Lower lobe of right lung (tissue), 2 donors: Measurements from ENCODE around the gene PRM3. TPM values are rescaled to one million over a fixed set of nuclear protein-coding genes. Genes with fewer than 3 reads are reported as not detected.

Source experiments
- ATAC-seq, 2 donors: fragments of 200-7000 bp; cut with Tn5 transposase; one replicate each; pipeline ENCODE4 v1.9.1; 2020 to 2022; ENCODE audit warnings: mild to moderate bottlenecking in 2 of 2, moderate library complexity in 2 of 2
- DNase-seq: peaks from one replicate; pipeline ENCODE4 v3.0.0-alpha.2; 2020
- H3K27ac ChIP-seq: fragments of 200-600 bp; one replicate; pipeline ENCODE4 v1.8.0; 2022
- H3K27me3 ChIP-seq: fragments of 200-600 bp; one replicate; pipeline ENCODE4 v1.8.0; 2022; ENCODE audit warnings: low read depth
- H3K36me3 ChIP-seq: fragments of 200-600 bp; one replicate; pipeline ENCODE4 v1.8.0; 2022; ENCODE audit warnings: mild to moderate bottlenecking
- H3K4me1 ChIP-seq: fragments of 200-600 bp; one replicate; pipeline ENCODE4 v1.8.0; 2022
- H3K4me3 ChIP-seq: fragments of 200-600 bp; one replicate; pipeline ENCODE4 v1.8.0; 2022; ENCODE audit warnings: mild to moderate bottlenecking
- H3K9me3 ChIP-seq: fragments of 200-600 bp; one replicate; pipeline ENCODE4 v1.8.0; 2022
- intact Hi-C: fragments of 100-400 bp; cut with DNase I; formaldehyde crosslinking; loops from one replicate; pipeline ENCODE4 v1.11.0; 2022
- total RNA-seq: library from RNA; stranded (reverse); fragmentation: NEBNext Ultra II Directional; extraction: Animal tissue kit (Norgen Biotek cat#: 25700); gene quantifications from one replicate; pipeline ENCODE4 v1.2.1, GENCODE V29; 2021
- TF ChIP-seq, protein P1 (sequence below): fragments of 200-600 bp; IDR thresholded peaks from one replicate; pipeline ENCODE4 v1.8.0; 2022; ENCODE audit warnings: antibody characterized with exemption, mild to moderate bottlenecking
- donor health status: DM: no; HTN: yes; CAD: no; lungs with severe emphysema.

PRM3 gene
- total RNA-seq, 1 donor from 2014 or later, result not detected

DNA sequence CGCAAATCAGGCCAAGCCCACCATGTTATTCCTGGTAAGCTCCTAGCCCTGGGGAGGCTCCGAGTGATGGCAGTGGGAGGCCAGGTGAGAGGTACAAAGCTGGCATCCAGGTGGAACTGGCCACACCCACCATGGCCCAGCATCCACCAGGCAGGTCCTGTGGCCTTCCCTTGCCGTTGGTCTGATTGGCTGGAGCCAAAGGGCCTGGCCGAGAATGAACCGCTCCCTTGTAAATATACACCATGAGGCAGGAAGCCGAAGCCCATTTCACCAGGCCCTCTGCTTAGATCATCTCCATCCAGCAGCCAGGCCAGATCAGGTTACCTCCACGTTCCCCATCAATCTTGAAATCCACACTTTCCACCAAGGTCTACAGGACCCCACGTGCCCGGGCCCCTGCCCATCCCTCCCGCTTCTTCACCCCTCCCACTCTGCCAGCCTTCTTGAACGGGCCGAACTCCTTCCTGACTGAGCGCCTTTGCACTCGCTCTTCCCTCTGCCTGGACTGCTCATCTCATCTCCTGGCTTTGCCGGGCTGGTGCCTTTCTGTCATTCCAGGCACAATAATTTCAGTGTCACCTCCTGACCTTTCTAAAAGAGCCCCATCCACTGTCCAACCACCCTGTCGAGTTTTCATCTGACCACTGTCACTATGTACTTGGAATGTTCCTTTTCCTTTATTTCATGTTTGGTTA lies 23.2 kb downstream of the PRM3 start:
- H3K27me3 ChIP-seq, result no peaks in the 10 kb centered on the region
- H3K36me3 ChIP-seq, result peaks cover 5% of the 10 kb centered on the region
- DNase-seq, result no peak
- no peak overlapping the region for H3K27ac ChIP-seq
- TF ChIP-seq, protein P1, sequence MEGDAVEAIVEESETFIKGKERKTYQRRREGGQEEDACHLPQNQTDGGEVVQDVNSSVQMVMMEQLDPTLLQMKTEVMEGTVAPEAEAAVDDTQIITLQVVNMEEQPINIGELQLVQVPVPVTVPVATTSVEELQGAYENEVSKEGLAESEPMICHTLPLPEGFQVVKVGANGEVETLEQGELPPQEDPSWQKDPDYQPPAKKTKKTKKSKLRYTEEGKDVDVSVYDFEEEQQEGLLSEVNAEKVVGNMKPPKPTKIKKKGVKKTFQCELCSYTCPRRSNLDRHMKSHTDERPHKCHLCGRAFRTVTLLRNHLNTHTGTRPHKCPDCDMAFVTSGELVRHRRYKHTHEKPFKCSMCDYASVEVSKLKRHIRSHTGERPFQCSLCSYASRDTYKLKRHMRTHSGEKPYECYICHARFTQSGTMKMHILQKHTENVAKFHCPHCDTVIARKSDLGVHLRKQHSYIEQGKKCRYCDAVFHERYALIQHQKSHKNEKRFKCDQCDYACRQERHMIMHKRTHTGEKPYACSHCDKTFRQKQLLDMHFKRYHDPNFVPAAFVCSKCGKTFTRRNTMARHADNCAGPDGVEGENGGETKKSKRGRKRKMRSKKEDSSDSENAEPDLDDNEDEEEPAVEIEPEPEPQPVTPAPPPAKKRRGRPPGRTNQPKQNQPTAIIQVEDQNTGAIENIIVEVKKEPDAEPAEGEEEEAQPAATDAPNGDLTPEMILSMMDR, result no peak
- peak in 1 of 2 donors; percentile 2 for ATAC-seq
- H3K9me3 ChIP-seq, result no peaks in the 10 kb centered on the region
- peaks cover 27% of the 10 kb centered on the region for H3K4me1 ChIP-seq
- intact Hi-C loops, result loop anchor here (5.0 kb wide), 1 partner anchor 278 kb away; no protein-coding TSS in a partner anchor
- H3K4me3 ChIP-seq, result no peak overlapping the region

DNA sequence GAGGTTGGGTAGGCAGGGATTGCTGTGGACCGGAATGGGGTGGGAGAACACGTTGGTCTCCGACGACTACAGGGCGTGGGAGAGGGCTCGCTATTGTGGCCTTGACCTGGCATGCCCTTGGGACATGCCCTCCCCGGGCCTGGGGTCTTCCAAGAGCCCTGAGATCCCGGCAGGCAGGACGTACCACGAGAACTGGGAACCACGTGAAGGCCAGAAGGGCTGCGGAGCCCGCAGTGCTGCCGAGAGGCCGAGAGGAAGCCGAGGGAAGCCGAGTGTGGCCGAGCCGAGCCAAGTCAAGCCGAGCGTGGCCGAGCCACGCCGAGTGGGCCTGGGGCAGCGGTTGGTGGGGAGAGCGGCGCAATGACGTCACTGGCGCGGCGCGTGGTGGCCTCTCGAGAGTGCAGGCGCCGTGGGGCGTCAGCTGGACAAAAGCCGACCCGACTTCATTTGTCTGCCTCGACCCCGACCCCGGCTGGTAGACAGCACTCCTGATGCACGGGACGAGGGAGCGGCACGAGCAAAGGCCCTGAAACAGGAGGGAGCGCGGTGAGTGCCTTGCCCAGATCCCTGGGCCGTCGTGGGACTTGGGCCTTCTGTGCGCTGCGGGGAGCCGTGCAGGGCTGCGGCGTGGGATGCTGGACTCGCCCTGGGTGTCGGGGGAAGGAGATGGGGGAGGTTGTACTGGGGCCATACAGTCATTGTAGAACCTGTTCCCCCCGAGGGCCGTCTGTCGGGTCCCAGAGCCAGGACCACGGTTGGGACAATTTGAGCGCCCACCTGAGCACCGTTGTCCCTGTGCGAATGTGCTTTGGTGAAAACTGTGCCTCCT lies 24.0 kb downstream of the PRM3 start:
- DNase-seq, result no peak
- Histone ChIP-seq H3K9me3 (no peaks in the 10 kb centered on the region), H3K4me3 (no peak overlapping the region), H3K36me3 (peaks cover 5% of the 10 kb centered on the region), H3K27me3 (no peaks in the 10 kb centered on the region), H3K4me1 (peaks cover 21% of the 10 kb centered on the region), H3K27ac (no peak overlapping the region)
- TF ChIP-seq, protein P1, result no peak
- ATAC-seq, result peak in 1 of 2 donors; percentile 4
- intact Hi-C loops, result loop anchor here (5.0 kb wide), 1 partner anchor 277 kb away; no protein-coding TSS in a partner anchor

DNA sequence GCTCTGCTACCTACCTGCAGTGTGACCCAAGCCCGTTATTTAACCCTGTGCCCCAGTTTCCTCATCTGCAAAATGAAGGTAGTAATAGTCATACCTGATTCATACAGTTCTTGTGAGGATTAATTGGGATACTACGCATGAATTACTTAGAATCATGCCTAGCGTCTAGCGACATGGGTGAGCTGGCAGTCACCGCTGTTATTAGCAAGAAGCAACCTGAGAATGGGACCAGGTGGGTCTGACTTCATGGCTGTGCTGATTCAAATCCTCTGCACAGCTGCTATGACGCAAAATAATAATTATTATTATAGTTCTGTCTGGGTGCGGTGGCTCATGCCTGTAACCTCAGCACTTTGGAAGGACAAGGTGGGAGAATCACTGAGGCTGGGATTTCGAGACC lies 25.3 kb downstream of the PRM3 start:
- DNase-seq, result no peak
- Histone ChIP-seq H3K9me3 (no peaks in the 10 kb centered on the region), H3K27ac (no peak overlapping the region), H3K36me3 (peaks cover 5% of the 10 kb centered on the region), H3K4me3 (no peak overlapping the region), H3K4me1 (peaks cover 8% of the 10 kb centered on the region), H3K27me3 (no peaks in the 10 kb centered on the region)
- intact Hi-C loops, result no loop called here
- TF ChIP-seq, protein P1, result no peak
- ATAC-seq, result no peak

DNA sequence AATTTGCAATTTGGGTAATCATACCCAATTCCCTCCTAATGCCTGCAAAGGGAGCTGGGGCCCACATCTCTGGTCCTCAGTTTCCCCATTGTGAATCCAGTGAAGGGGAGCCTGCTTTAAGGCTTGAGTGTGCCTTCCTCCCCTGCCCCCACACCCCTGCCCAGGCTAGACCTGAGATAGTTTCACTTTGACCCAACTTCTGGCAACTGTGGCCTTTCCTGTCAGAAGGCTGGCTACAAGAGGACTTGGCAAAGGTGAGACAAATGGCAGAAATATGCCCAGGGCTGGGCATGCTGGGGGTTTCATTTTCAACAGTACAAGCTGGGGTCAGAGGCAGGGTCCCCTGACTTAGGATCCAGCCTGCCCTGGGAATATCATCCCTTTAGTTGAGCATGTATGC lies 27.4 kb downstream of the PRM3 start:
- DNase-seq (no peak), ATAC-seq (no peak)
- Histone ChIP-seq H3K4me3 (no peak overlapping the region), H3K4me1 (no peaks in the 10 kb centered on the region), H3K27me3 (no peaks in the 10 kb centered on the region), H3K9me3 (no peaks in the 10 kb centered on the region), H3K36me3 (no peaks in the 10 kb centered on the region), H3K27ac (no peak overlapping the region)
- TF ChIP-seq, protein P1, result no peak
- intact Hi-C loops, result no loop called here

DNA sequence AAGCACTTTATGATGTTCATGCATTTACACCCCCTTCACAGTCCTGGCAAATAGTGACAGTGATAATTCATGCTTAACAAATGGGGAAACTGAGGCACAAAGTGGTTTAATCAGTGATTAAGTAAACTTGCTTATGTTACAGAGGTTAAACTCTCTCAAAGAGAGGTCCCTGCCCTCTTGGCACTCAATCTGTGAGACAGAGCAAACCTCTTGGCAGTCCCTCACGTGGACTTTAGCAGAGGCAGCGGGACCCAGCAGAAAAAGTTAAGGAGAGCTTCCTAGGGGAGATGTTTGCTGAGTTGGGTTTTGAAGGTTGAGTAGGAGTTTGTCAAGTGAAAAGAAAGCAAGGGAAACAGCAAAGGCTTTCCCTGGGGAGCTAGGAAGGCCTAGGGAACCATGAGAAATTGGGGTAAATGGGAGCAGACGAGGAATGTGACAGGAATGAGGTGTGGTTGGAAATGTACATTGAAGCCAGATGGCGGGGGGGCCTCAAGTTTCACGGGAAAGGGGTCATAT lies 28.1 kb downstream of the PRM3 start:
- TF ChIP-seq, protein P1, result no peak
- DNase-seq, result no peak

More for the DNA sequence above, 28.1 kb downstream of the PRM3 start:
- intact Hi-C loops, result no loop called here
- H3K4me1 ChIP-seq, result no peaks in the 10 kb centered on the region
- no peaks in the 10 kb centered on the region for H3K36me3 ChIP-seq
- H3K27me3 ChIP-seq, result no peaks in the 10 kb centered on the region
- H3K4me3 ChIP-seq, result no peak overlapping the region
- no peak for ATAC-seq
- H3K9me3 ChIP-seq, result no peaks in the 10 kb centered on the region
- H3K27ac ChIP-seq, result no peak overlapping the region
